ENCODE results near the gene ISOC2.
"Not testable (repeated sequence)": the region's sequence is repeated elsewhere in the genome, so short reads cannot be mapped to it uniquely, and the experiment has no call there.

The ISOC2 gene, protein sequence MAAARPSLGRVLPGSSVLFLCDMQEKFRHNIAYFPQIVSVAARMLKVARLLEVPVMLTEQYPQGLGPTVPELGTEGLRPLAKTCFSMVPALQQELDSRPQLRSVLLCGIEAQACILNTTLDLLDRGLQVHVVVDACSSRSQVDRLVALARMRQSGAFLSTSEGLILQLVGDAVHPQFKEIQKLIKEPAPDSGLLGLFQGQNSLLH
- 22.2 to 82.1 (median 47.3) reads per million in 18 experiments for total RNA-seq

DNA sequence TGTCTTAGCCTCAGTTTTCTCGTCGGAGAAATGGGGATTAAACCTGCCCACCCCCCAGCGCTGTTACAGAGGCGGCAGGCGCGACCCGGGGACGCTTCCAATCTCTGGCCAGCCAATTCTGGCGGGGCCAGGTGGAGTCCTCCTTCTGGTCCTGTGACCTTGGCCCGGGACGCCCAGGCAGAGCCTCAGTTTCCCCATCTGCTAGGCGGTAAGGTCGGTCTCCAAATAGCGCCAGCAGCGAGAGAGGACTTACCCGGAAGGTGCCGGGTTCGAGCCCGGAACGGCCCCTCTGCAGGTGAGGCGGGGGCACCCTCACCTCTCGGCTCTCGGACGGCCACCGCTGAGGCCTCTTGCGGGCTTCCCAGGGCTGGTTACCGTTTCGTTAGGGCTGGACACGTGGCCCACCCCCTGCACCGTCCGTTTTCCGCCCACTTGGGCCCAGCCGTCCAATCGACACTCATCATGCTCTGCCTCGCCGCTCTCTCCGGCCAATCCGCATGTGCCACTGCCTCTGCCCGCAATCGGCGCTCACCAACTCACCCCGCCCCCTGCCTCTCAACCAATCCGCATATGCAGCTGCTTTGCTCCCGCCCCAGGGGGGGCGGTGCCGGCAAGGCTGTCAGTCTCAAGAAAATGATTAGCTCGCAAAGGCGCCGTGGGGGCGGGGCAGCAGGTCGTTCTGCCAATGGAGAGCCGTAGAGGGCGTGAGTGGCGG lies at the start of gene ISOC2:
ISOC2 (minus strand) TSS at position 384 of the 715 bp plus-strand sequence. CDS start 5,156 bp downstream, outside the sequence.
- DNase-seq: peak; percentile 100

DNA sequence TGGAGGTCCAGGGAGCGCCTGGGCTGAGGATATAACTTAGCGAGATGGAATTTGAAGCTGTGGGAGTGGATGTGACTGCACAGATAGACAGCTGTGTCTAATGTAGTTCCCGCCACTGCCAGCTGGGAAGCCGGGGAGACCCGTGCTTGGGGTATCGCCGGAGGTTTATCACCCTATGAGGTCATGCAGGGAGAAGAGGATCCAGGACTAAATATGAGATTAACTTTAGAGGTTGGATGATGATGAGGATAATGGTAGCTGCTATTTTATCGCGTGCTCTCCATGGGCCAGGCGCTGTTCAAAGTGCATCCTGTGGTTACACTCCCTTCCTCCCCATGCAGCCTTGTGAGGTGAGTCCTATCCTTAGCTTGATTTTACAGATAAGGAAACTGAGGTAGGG lies 46.7 kb upstream of the ISOC2 start:
- no peak for DNase-seq

DNA sequence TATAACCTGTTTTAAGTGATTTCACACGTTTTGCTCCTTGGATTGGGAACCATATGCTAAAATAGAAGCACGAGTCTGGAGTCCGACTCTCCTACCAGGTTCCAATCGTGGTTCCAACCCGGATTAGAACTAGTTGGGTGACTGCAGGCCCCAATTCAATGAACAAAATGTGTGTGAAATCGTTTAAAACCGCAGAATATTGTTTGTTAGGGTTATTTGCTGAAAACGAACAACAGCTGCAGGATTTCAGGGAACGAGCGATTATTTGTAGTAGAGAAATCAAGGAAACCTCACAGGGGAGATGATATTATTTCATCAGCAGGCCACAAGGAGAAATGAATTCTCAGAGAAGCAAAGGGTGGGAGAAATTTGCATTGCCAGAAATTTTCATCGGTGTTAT lies 43.5 kb upstream of the ISOC2 start:
- no peak for DNase-seq

DNA sequence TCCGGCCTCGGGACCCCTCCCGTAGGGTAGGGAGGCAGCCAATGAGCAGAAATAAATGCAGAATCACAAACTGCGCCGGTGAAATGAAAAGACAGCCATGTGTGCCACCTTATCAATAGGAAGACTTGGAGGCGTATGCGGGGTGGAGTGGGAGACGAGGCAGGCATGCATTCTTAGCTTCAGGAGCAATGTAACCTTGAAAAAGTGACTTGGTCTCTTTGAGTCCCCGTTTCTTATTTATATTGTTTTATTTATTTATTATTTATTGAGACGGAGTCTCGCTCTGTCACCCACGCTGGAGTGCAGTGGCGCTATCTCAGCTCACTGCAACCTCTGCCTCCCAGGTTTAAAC lies 42.8 kb upstream of the ISOC2 start:
- DNase-seq: no peak

DNA sequence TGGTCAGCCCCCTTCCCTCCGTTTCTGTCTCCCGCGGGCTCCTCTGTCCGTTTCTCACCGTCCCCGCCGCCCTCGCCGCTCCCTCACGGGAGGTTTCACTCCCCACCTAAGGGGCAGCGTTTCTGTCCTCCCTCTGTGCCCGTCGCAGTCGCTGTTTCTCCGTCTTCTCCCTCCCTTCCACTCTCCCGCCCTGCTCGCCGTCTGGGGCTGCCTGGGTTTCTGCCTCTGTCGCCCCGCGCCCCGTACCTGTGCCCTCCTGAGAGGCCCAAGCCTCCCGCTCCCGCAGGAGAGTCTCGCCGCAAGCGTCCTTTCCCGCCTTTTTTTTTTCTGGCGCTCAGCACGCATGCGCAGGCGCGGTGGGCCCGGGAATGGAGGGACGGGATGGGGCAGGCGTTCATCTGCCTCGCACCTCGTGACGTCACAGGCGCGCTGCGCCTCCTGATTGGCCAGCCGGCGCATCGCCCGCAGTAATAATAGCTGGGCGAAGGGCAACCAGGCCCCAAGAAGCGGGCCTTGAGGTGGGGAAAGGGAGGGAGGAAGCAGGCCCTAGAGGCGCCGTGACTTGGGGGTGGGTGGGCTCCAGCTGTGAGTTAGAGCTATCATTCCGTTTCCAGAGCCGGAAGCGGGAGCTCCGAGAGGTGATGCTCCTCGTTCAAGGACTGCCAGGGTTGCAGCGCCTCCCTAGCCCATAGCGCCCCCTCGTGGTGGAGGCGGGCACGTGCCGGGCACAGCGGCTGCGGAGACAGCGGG lies 42.2 kb upstream of the ISOC2 start:
- DNase-seq: peak; percentile 94

DNA sequence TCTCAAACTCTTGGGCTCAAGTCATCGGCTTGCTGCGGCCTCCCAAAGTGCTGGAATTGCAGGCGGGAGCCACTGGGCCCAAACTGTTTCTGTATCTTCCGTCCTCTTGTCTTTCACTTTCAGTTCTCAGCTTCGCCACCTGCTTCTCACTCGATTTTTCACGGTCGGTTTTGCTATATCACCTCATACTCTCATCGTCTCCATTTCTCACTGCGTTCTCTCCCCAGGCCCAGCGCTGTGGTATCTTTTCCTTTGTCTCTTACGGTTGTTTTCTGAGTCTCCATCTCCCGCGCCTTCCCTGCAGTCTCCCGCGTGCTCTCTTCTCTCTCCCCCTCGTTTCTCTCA lies 41.7 kb upstream of the ISOC2 start:
- DNase-seq: no peak

DNA sequence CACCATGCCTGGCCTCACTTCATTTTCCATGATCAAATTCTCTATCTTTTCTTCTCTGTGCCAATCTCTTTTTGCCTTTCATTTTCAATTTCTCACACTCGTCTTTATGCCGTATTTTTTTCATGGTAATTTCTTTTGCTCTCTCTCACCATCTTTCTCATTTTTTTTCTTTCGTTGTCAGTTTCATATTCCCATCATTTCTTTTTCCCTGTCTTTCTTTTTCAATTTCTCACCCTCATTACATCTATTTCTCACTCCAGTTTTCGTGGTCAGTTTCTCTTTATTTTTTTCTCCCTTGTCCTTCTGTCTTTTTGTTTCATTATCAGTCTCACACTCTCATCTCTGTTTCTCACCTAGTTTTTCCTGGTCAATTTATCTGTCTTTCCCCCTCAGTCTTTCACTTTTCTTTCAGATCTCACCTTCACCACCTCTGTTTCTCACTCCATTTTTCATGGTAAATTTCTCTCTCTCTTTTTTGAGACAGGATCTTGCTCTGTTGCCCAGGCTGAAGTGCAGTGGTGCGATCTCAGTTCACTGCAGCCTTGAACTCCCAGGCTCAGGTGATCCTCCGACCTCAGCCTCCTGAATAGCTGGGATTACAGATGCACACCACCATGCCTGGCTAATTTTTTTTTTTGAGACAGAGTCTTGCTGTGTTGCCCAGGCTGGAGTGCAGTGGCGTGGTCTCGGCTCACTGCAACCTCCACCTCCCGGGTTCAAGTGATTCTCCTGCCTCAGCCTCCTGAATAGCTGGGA lies 40.9 kb upstream of the ISOC2 start:
- no peak for DNase-seq

DNA sequence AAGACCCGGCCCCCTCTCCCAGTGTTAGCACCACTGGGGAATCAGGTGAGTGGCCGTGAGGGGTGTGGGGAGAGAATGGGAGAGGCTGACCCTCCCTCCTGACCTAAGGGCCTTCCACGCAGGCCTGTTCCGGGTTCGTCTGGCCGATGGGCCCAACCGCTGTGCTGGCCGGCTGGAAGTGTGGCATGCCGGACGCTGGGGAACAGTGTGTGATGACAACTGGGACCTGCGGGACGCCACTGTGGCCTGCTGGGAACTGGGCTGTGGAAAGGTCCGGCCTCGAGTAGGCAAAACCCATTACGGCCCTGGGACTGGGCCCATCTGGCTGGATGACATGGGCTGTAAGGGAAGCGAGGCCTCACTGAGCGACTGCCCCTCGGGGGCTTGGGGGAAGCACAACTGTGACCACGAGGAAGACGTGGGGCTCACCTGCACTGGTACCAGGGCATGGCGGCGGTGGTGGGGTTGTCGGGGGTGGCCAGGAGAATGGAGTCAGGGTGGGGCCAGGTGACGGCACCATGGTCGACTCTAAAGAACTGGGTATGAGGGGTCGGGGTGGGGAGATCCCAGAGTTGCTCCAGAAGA lies 39.0 kb upstream of the ISOC2 start:
- DNase-seq: no peak

DNA sequence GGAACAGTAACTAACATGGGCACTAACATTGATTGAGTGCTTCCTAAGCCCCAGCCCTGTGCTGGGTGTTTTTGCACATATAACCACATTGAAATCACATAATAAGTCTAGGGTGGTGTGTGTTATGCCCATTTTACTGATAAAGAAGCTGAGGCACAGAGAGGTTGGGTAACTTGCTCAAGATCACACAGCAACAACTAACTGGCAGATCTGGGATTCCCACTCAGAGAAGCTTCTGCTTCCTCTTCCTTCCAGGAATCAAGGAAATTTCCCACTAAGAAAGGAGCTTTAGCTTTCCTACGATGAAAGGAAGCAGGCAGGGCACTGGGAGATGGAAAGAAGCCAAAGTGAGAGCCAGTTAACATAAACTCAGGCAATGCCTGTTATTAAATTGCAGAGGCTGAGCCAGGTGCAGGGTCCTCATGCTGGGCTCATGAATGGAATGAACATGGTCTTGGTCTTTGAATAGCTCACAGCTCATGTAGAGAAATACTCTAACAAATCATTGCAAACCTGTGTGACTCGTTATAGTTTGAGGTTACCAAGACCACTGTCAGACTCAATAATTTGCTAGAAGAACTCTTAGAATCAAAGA lies 36.9 kb upstream of the ISOC2 start:
- DNase-seq: no peak

DNA sequence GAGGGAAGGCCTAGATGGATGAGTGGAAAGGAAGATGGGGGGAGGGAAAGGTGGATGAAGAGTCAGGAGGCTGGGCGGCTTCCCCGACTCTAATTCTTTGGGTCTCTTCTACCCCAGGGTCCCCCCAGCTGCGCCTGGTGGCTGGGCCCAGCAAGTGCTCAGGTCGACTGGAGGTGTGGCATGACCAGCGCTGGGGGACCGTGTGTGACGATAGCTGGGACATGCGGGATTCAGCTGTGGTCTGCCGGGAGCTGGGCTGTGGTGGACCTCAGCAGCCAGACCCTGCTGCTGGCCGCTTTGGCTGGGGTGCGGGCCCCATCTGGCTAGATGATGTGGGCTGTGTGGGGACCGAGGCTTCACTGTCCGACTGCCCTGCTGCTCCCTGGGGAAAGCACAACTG lies 36.3 kb upstream of the ISOC2 start:
- DNase-seq: no peak

DNA sequence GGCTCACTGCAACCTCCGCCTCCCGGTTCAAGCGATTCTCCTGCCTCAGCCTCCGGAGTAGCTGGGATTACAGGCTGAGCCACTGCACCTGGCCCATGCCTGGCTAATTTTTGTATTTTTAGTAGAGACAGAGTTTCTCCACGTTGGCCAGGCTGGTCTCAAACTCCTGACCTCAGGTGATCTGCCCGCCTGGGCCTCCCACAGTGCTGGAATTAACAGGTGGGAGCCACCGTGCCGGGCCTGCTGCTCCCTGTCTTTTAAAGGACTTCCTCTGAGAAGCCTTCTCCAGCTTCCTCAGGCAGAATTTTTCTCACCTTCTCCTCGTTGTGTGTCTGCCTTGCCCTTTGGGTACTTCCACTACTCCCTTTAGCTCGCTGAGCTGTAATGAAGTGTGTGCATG lies 35.4 kb upstream of the ISOC2 start:
- not testable (repeated sequence) for DNase-seq

DNA sequence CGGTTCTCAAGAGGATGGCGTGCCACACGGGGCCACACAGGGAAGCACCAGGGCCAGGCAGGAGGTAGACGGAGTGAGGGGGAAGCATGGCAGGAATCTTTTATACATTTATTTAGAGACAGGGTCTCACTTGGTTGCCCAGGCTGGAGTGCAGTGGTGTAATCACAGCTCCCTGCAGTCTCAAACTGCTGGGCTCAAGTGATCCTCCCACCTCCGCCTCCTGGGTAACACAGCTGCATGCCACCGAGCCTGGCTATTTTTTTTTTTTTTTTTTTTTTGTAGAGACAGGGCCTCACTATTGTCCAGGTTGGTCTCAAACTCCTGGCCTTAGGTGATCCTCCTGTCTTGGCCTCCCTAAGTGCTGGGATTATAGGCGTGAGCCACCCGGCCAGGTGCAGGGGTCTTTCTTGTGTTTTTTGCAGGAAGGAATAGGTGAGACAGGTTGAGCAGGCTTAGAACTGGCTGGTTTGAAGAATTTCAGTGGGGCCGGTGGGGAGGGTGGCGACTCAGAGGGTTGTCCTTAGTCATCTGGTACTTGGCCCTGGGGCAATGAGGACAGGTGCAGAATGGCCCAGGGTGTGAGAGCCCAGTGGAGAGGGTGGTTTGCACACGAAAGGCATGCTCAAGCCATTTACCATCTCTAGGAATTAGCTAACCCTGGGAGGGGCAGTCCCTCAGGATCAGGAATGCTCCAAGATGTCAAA lies 34.4 kb upstream of the ISOC2 start:
- no peak for DNase-seq

DNA sequence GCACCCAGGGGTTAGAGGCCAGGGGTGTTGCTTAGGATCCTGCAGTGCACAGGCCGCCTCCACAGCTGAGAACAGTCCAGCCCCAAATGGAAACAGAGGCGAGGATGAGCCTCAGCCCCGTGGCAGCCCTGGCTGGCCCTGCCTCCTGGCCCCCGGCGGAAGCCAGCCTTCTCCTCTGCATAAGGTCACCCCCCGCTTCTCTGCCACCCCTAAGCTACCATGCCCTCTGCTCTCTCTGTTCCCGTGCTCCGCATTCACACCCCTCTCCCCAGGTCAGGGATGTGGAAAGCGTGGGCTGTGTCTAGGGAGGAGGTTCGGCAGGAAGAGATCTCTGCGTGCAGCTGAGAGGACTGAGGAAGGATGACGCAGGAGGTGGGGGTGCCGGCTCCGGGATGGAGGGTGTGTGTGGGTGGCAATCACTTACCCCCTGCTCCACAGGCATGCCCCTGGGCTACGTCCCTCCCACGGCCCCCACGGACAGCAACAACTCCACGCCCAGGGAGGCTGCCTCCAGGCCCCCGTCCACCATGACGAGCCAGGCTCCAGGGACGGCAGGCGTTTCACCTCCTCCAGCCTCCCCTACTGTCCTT lies 32.8 kb upstream of the ISOC2 start:
- peak in 1 of 2 donors; percentile 29 for DNase-seq

DNA sequence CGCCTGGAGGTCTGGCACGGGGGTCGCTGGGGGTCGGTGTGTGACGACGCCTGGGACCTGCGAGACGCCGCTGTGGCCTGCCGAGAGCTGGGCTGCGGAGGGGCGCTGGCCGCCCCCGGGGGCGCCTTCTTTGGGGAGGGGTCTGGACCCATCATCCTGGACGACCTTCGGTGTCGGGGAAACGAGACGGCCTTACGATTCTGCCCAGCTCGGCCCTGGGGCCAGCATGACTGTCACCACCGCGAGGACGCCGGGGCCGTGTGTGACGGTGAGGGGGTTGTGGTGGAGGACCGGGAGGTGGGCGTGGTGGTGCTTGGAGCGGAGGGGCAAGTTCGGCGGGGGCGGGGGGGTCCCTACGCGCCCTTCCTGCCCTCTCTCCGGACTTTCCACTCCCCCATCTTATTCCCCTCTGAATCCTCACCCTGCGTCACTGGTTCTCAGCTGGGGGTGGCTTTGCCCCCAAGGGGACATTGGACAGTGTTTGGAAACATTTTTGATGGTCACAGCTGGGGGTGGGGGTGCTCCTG lies 32.3 kb upstream of the ISOC2 start:
- DNase-seq: no peak

DNA sequence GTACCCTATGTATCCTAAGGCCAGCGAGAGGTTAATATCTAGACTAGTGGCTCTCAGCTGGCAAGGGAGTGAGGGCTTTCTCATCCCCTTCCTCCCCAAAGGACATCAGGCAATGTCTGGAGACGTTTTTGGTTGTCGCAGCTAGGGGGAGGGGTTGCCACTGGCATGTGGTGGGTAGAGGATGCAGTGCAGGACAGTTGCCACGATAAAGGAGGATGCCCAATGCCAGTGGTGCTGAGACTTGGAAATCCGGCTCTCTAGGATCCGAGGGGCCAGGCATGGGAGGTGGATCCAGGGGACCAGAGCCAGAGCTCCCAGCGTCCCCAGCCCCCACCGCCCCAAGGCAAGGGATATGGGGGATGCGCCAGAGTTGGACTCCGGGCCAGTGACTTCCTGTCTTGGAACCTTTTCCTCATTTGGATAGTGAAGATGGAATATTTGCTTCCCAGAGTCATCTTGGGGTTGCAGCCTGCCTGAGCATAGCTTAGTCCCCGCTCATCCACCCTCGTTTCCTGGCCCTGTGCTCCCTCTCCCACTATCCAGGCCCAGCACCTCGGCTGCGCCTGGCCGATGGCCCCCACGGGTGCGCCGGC lies 31.7 kb upstream of the ISOC2 start:
- no peak for DNase-seq

DNA sequence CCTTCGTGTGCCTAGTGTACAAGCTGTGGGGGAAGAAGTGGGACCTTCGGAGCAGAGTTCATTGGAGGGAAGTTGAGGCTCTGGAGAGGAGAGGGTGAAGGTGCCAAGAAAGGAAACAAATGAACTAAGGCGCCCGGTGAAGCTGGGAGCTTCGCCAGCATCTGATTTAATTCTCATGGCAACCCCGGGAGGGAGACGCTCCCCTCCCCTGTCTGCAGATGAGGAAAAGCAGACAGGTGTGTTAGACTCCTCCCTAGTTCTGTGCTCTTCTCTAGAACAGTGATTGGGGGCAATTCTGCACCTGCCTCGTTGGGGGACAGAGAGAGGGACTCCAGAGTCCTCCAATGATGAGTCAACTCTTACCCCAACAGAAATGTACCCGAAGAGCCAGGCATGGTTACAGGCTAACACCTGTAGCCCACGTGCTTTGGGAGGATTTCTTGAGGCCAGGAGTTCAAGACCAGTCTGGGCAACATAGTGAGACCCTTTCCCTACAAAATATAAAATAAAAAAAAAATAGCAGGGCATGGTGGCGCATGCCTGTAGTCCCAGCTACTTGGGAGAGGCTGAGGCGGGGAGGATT lies 31.0 kb upstream of the ISOC2 start:
- no peak for DNase-seq

DNA sequence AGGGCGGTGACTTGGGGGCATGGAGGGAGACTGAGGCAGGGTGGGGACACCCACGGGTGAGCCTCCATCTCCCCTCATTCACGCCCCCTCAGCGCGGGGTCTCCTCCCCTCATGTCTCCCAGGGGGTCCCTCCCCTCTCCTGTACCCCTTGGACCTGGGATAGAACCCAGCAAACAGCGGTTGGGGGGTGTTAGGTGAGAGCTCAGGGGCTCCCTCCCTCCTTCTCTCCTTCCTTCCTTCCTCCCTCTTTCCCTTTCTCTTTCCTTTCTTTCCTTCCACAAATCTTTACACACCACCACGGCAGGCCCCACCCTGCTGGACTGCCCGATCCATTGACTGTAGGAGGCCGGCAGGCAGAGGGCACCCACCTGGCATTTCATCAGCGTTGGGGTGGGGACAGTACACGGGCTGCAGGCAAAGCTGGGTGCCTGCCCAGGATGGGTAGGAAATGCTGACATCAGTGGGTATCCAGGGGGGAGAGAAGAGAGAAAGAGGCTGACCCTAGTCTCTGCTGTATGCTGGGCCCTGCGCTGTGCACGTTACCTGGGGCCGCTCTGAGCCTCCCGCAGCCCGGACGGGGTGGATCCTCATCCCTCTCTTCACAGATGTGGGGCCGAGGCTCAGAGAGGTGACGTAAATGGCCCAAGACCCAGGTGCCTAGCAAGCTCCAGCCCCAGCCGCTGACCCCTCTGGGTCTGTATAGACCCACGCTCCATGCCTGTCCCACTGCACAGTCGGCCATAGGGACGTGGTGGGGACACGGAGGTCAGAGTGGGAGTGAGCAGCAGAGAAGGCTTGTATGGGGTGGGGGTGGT lies 30.3 kb upstream of the ISOC2 start:
- DNase-seq: no peak

DNA sequence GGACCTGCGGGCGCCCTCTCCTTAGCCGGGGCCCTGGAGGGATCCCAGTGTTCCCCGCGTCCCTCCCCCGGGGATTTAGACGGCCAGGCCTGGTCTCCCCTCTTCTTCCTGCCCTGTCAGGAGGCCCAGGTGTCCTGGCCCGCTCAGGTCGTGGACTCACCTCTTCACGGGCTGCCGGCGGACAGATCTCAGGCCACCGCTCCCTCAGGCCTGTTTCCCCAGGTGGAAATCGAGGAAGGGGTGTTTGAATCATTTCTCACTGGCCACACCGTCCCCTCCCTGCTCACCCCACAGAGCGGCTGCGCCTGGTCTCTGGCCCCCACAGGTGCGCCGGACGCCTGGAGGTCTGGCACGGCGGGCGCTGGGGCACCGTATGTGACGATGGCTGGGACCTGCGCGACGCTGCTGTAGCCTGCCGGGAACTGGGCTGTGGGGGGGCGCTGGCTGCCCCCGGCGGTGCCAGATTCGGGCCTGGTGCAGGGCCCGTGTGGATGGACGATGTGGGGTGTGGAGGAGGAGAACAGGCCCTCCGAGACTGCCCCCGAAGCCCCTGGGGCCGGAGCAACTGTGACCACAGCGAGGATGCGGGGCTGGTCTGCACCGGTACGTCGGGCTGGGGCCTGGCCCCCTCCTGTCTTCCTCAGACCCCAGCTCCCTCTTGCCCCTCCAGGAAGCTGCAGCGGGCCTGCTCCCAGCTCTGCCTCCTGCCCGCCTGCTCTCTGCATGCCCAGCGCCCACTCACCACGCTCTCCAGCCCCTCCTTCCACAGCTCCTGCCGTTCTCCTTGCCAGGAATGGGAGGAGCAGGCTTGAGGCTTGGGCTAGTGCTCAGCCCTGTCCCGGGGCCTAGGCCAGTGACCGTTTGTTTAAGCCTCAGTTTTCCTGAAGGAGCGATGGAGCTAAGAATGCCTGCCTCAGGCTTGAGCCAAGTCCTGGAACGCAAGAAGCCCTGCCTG lies 29.3 kb upstream of the ISOC2 start:
- no peak for DNase-seq
